Suprapubic skin (tissue), 2 donors: ENCODE results near the gene DENND2A.

Experiments
- EP300 ChIP-seq: sonication (generic); formaldehyde crosslinking; IDR thresholded peaks from one replicate; pipeline ENCODE4 v1.6.1; 2017; ENCODE audit warnings: antibody characterized with exemption
- POLR2A ChIP-seq, 2 donors: fragments of 450-650 bp; IDR thresholded peaks; one replicate each; pipeline ENCODE4 v1.6.1; 2017; ENCODE audit warnings: antibody characterized with exemption in 2 of 2, mild to moderate bottlenecking in 2 of 2, moderate library complexity in 2 of 2

DNA sequence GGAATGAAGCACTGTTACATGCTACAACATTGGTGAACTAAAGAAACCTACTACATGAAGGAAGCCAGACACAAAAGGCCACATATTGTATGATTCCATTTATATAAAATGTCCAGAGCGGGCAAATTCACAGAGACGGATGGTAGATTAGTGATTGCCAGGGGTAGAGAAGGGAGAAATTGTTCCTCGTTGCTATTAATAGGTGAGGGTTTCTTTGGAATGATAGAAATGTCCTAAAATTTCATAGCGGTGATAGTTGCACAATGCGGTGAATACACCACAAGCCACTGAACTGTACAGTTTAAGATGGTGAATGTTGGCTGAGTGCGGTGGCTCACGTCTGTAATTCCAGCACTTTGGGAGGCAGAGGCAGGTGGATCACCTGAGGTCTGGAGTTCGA is 29.0 kb downstream of the DENND2A start:
- no peak for TF ChIP-seq POLR2A (IDR thresholded peaks at IDR 0.05)
- no peak for TF ChIP-seq EP300
